Sigmoid colon (tissue), 7 donors: ENCODE measurements around the gene SCAP. TPM values are rescaled to one million over a fixed set of nuclear protein-coding genes. Genes with fewer than 3 reads are reported as not detected.

Source experiments
- DNase-seq: peaks from one replicate; pipeline ENCODE4 v3.0.0-alpha.2; 2019
- H3K27ac ChIP-seq, 4 donors: fragments of 200-600 bp; sonication (generic); one replicate each; pipeline ENCODE4 v1.5.1; 2016 to 2019; ENCODE audit warnings: mild to moderate bottlenecking in 1 of 4
- H3K27me3 ChIP-seq, 3 donors: fragments of 200-600 bp; sonication (generic); one replicate each; pipeline ENCODE4 v1.5.1; 2019; ENCODE audit warnings: mild to moderate bottlenecking in 1 of 3
- H3K36me3 ChIP-seq, 4 donors: fragments of 200-600 bp; sonication (generic); one replicate each; pipeline ENCODE4 v1.5.1; 2016 to 2019
- H3K4me1 ChIP-seq, 4 donors: fragments of 200-600 bp; sonication (generic); one replicate each; pipeline ENCODE4 v1.5.1; 2017 to 2019
- H3K4me3 ChIP-seq, 4 donors: fragments of 200-600 bp; sonication (generic); one replicate each; pipeline ENCODE4 v1.5.1; 2017 to 2019; ENCODE audit warnings: mild to moderate bottlenecking in 2 of 4, moderate library complexity in 1 of 4
- H3K9me3 ChIP-seq, 4 donors: fragments of 200-600 bp in 3 of 4; sonication (generic) in 3 of 4; one replicate each; pipeline versions ENCODE4 v1.5.1 to v1.6.1; 2013 to 2019
- CTCF ChIP-seq, 4 experiments: fragments of 450-650 bp in 3 of 4; fragments of 200-600 bp in 1 of 4; IDR thresholded peaks; one replicate each; pipeline ENCODE4 v1.5.1; 2016 to 2019; ENCODE audit warnings: antibody characterized with exemption in 4 of 4, mild to moderate bottlenecking in 3 of 4, moderate library complexity in 2 of 4
- EP300 ChIP-seq, 4 donors: sonication (generic); formaldehyde crosslinking; IDR thresholded peaks; one replicate each; pipeline ENCODE4 v1.6.1; 2017; ENCODE audit warnings: antibody characterized with exemption in 4 of 4
- POLR2A ChIP-seq, 2 donors: fragments of 450-650 bp; IDR thresholded peaks; one replicate each; pipeline ENCODE4 v1.6.1; 2016; ENCODE audit warnings: antibody characterized with exemption in 2 of 2, mild to moderate bottlenecking in 2 of 2, moderate library complexity in 2 of 2
- POLR2AphosphoS5 ChIP-seq, 4 donors: sonication (generic); formaldehyde crosslinking; IDR thresholded peaks; one replicate each; pipeline ENCODE4 v1.6.1; 2017; ENCODE audit warnings: antibody characterized with exemption in 4 of 4
- WGBS, 2 donors: extraction: QIAGEN DNeasy Blood & Tissue Kit; methylation state at CpG; one replicate each; pipeline ENCODE4 v1.1.7; 2013; 5-methylcytosine and 5-hydroxymethylcytosine counted together
- intact Hi-C: fragments of 100-400 bp; cut with DNase I; formaldehyde crosslinking; loops from one replicate; pipeline ENCODE4 v1.15.1; 2023
- polyA plus RNA-seq, 3 donors: library from polyadenylated mRNA; stranded (reverse); fragments of 200-250 nt; gene quantifications; one replicate each; pipeline ENCODE4 v1.2.3, GENCODE V29; 2013
- total RNA-seq, 4 donors: library from RNA; depleted of rRNA; stranded (reverse); fragments of >200 nt; gene quantifications; one replicate each; pipeline ENCODE4 v1.1.0, GENCODE V29; 2016
- donor health status: healthy with polysubstance abuse.
- donor health status: Bipolar disorder and iron deficiency.
- donor health status: healthy.

Gene SCAP
- total and polyA plus RNA-seq, 7 donors = 10.8 to 81.0 (median 52.3) TPM

- no peaks in the 10 kb centered on the region for H3K27me3 ChIP-seq
- peaks cover 0 to 48% (median 30%) of the 10 kb centered on the region in 4 donors for H3K4me1 ChIP-seq
- H3K9me3 ChIP-seq = no peaks in the 10 kb centered on the region
- intact Hi-C loops = loop anchor here (2.0 to 5.0 kb wide), 2 partner anchors 98 to 218 kb away; partner anchors contain the start of genes KIF9, KLHL18 and SETD2
- no peaks in the 10 kb centered on the region for H3K36me3 ChIP-seq
- TF ChIP-seq POLR2A (IDR thresholded peaks at IDR 0.05) (peak; percentile 84 to 85), POLR2AphosphoS5 (IDR thresholded peaks at IDR 0.05) (peak; percentile 90 to 97 (median 96)), CTCF (IDR thresholded peaks at IDR 0.05) (no peak), EP300 (IDR thresholded peaks at IDR 0.05) (peak in 2 of 4 donors; percentile 41 to 88)
- peak within 1 kb of the TSS; percentile 96 to 99 (median 98) for H3K27ac ChIP-seq
- H3K4me3 ChIP-seq = peak within 1 kb of the TSS; percentile 86 to 99 (median 96)
- DNase-seq = peak; percentile 100
- WGBS, 2 donors = 0% methylated on average over 61 of the region's 61 CpGs
These were observed 95.0 kb downstream of the SCAP start, which contains the start of gene PTPN23 for GRCh38 chr3:47380601-47381316. Gene PTPN23 (plus strand): TSS chr3:47381021. CDS start chr3:47381097, 76 bp downstream.

GRCh38 chr3:47380026-47380600 lies 95.6 kb downstream of the SCAP start:
- no peak for DNase-seq
- Histone ChIP-seq H3K36me3 (no peaks in the 10 kb centered on the region), H3K9me3 (no peaks in the 10 kb centered on the region), H3K27ac (peak overlapping the region; percentile 96 to 99 (median 98)), H3K27me3 (no peaks in the 10 kb centered on the region), H3K4me3 (peak overlapping the region; percentile 86 to 99 (median 96)), H3K4me1 (peaks cover 0 to 42% (median 30%) of the 10 kb centered on the region in 4 donors)
- intact Hi-C loops = loop anchor here (2.0 to 5.0 kb wide), 2 partner anchors 97 to 218 kb away; partner anchors contain the start of genes KIF9, KLHL18 and SETD2
- TF ChIP-seq EP300 (IDR thresholded peaks at IDR 0.05) (no peak), CTCF (IDR thresholded peaks at IDR 0.05) (no peak), POLR2A (IDR thresholded peaks at IDR 0.05) (no peak), POLR2AphosphoS5 (IDR thresholded peaks at IDR 0.05) (no peak)
- 7 to 12% methylated on average over 23 of the region's 23 CpGs for WGBS, 2 donors

- no peak for DNase-seq
- peak overlapping the region; percentile 86 to 99 (median 96) for H3K4me3 ChIP-seq
- peaks cover 0 to 38% (median 30%) of the 10 kb centered on the region in 4 donors for H3K4me1 ChIP-seq
- peak overlapping the region; percentile 96 to 99 (median 98) for H3K27ac ChIP-seq
- H3K27me3 ChIP-seq = no peaks in the 10 kb centered on the region
- no peak for TF ChIP-seq POLR2AphosphoS5 (IDR thresholded peaks at IDR 0.05)
- TF ChIP-seq EP300 (IDR thresholded peaks at IDR 0.05) = no peak
- TF ChIP-seq CTCF (IDR thresholded peaks at IDR 0.05) = no peak
- TF ChIP-seq POLR2A (IDR thresholded peaks at IDR 0.05) = no peak
- 68 to 83% methylated on average over 19 of the region's 19 CpGs for WGBS, 2 donors
- intact Hi-C loops = no loop called here
- H3K9me3 ChIP-seq = no peaks in the 10 kb centered on the region
- no peaks in the 10 kb centered on the region for H3K36me3 ChIP-seq
These were observed 96.3 kb downstream of the SCAP start for GRCh38 chr3:47379411-47379899.

GRCh38 chr3:47378869-47379268 lies 96.9 kb downstream of the SCAP start:
- TF ChIP-seq EP300 (IDR thresholded peaks at IDR 0.05) = no peak
- TF ChIP-seq POLR2AphosphoS5 (IDR thresholded peaks at IDR 0.05) = no peak
- TF ChIP-seq CTCF (IDR thresholded peaks at IDR 0.05) = no peak
- no peak for TF ChIP-seq POLR2A (IDR thresholded peaks at IDR 0.05)
- H3K27me3 ChIP-seq = no peaks in the 10 kb centered on the region
- H3K4me1 ChIP-seq = peaks cover 0 to 38% (median 30%) of the 10 kb centered on the region in 4 donors
- H3K27ac ChIP-seq = no peak overlapping the region
- H3K36me3 ChIP-seq = no peaks in the 10 kb centered on the region
- no peak overlapping the region for H3K4me3 ChIP-seq
- no peak for DNase-seq
- no peaks in the 10 kb centered on the region for H3K9me3 ChIP-seq
- intact Hi-C loops = no loop called here
